NCI-H1694 treated with DMSO at 0.1 percent for 48 hours (cell line): ENCODE results near the gene SSTR4.
"Not testable (repeated sequence)": the region's sequence is repeated elsewhere in the genome, so short reads cannot be mapped to it uniquely, and the experiment has no call there.

Source experiments
- DNase-seq: peaks from one replicate; lab custom pipeline; 2025; lab: John Stamatoyannopoulos, UW

SSTR4 gene

GRCh38 chr20:23034721-23035671 lies at the start of gene SSTR4:
TSS of gene SSTR4 (plus strand) at chr20:23035312. CDS start at chr20:23035484, 172 bp downstream.
- no peak for DNase-seq

GRCh38 chr20:22986601-22987000 lies 48.5 kb upstream of the SSTR4 start:
- no peak for DNase-seq

- not testable (repeated sequence) for DNase-seq
These were observed 43.7 kb upstream of the SSTR4 start for GRCh38 chr20:22991424-22991823.

GRCh38 chr20:22993823-22994222 lies 41.3 kb upstream of the SSTR4 start:
- DNase-seq, result no peak

- no peak for DNase-seq
These were observed 39.2 kb upstream of the SSTR4 start for GRCh38 chr20:22995923-22996322.

GRCh38 chr20:22998476-22998875 lies 36.6 kb upstream of the SSTR4 start:
- no peak for DNase-seq

GRCh38 chr20:22999756-23000155 lies 35.4 kb upstream of the SSTR4 start:
- DNase-seq, result no peak

GRCh38 chr20:23000232-23000947 lies 34.7 kb upstream of the SSTR4 start:
- DNase-seq, result no peak

- DNase-seq, result no peak
These were observed 32.8 kb upstream of the SSTR4 start for GRCh38 chr20:23002276-23002675.

GRCh38 chr20:23003077-23003635 lies 32.0 kb upstream of the SSTR4 start:
- DNase-seq, result no peak

GRCh38 chr20:23003881-23004460 lies 31.1 kb upstream of the SSTR4 start:
- no peak for DNase-seq

GRCh38 chr20:23005776-23006175 lies 29.3 kb upstream of the SSTR4 start:
- DNase-seq, result no peak

GRCh38 chr20:23007462-23007861 lies 27.6 kb upstream of the SSTR4 start:
- no peak for DNase-seq

GRCh38 chr20:23007886-23008655 lies 27.0 kb upstream of the SSTR4 start:
- DNase-seq, result no peak

GRCh38 chr20:23008667-23009066 lies 26.4 kb upstream of the SSTR4 start:
- DNase-seq, result no peak

GRCh38 chr20:23009636-23010035 lies 25.5 kb upstream of the SSTR4 start:
- DNase-seq, result no peak

- no peak for DNase-seq
These were observed 25.0 kb upstream of the SSTR4 start for GRCh38 chr20:23010096-23010495.

- no peak for DNase-seq
These were observed 23.9 kb upstream of the SSTR4 start for GRCh38 chr20:23011008-23011721.

GRCh38 chr20:23013429-23013828 lies 21.7 kb upstream of the SSTR4 start:
- no peak for DNase-seq

- no peak for DNase-seq
These were observed 17.6 kb upstream of the SSTR4 start for GRCh38 chr20:23017516-23017915.

GRCh38 chr20:23018432-23018831 lies 16.7 kb upstream of the SSTR4 start:
- DNase-seq, result no peak
